GM23338 (cell line): ENCODE data around the gene COPZ2. TPM values are rescaled to one million over a fixed set of nuclear protein-coding genes. Genes with fewer than 3 reads are reported as not detected.

Experiments used
- ATAC-seq: fragments of 200-7000 bp; cut with Tn5 transposase; 3 replicates; pipeline ENCODE4 v1.9.1; 2020
- DNase-seq: peaks from one replicate; pipeline ENCODE4 v3.0.0-alpha.2; 2015; ENCODE audit warnings: low spot score
- H2AFZ ChIP-seq: fragments of 200-600 bp; sonication (generic); 2 replicates; pipeline ENCODE4 v1.8.0; 2016; ENCODE audit warnings: antibody characterized with exemption, mild to moderate bottlenecking, moderate library complexity
- H3F3A ChIP-seq: fragments of 200-600 bp; sonication (generic); replicated peaks from 2 replicates; pipeline ENCODE4 v1.8.0; 2017; ENCODE audit warnings: antibody characterized with exemption, mixed run types, low read depth
- H3K27ac ChIP-seq: fragments of 200-600 bp; sonication (generic); 2 replicates; pipeline ENCODE4 v1.6.1; 2016; ENCODE audit warnings: low read depth
- H3K27me3 ChIP-seq: fragments of 200-600 bp; sonication (generic); 2 replicates; pipeline ENCODE4 v1.8.0; 2016; ENCODE audit warnings: mild to moderate bottlenecking, mixed run types, moderate library complexity; ENCODE audit not compliant: insufficient read depth
- H3K36me3 ChIP-seq: fragments of 200-600 bp; sonication (generic); 2 replicates; pipeline ENCODE4 v1.8.0; 2016; ENCODE audit warnings: mild to moderate bottlenecking; ENCODE audit not compliant: insufficient read depth
- H3K4me1 ChIP-seq: fragments of 200-600 bp; sonication (generic); 2 replicates; pipeline ENCODE4 v1.8.0; 2016; ENCODE audit warnings: mild to moderate bottlenecking, moderate library complexity; ENCODE audit not compliant: insufficient read depth
- H3K4me2 ChIP-seq: fragments of 200-600 bp; sonication (generic); 2 replicates; pipeline ENCODE4 v1.7.1; 2017; ENCODE audit warnings: mixed run types
- H3K4me3 ChIP-seq: fragments of 200-600 bp; sonication (generic); 2 replicates; pipeline ENCODE4 v1.6.1; 2016; ENCODE audit warnings: mixed run types
- H3K79me2 ChIP-seq: fragments of 200-600 bp; sonication (generic); replicated peaks from 2 replicates; pipeline ENCODE4 v1.8.0; 2017; ENCODE audit warnings: mild to moderate bottlenecking; ENCODE audit not compliant: insufficient read depth
- H3K9me2 ChIP-seq: fragments of 200-600 bp; sonication (generic); 2 replicates; pipeline ENCODE4 v1.8.0; 2017; ENCODE audit not compliant: insufficient read depth
- H4K20me1 ChIP-seq: fragments of 200-600 bp; sonication (generic); replicated peaks from 2 replicates; pipeline ENCODE4 v1.8.0; 2017; ENCODE audit warnings: mild to moderate bottlenecking; ENCODE audit not compliant: insufficient read depth
- H3K27ac Mint-ChIP-seq: 2 replicates; pipeline ENCODE4 v1.8.0; 2020; ENCODE audit warnings: inconsistent platforms, mild to moderate bottlenecking, moderate library complexity, mixed read lengths
- H3K27me3 Mint-ChIP-seq: 3 replicates; pipeline ENCODE4 v1.8.0; 2022; ENCODE audit warnings: low read depth, mild to moderate bottlenecking, moderate library complexity, mixed read lengths, inconsistent platforms; ENCODE audit not compliant: insufficient read depth, poor library complexity
- H3K36me3 Mint-ChIP-seq: 3 replicates; pipeline ENCODE4 v1.8.0; 2021; ENCODE audit warnings: low read depth, mild to moderate bottlenecking, inconsistent platforms, moderate library complexity, mixed read lengths
- H3K4me1 Mint-ChIP-seq: 3 replicates; pipeline ENCODE4 v1.8.0; 2020; ENCODE audit warnings: mild to moderate bottlenecking, inconsistent platforms, mixed read lengths
- H3K4me3 Mint-ChIP-seq: 3 replicates; pipeline ENCODE4 v1.8.0; 2021; ENCODE audit warnings: moderate library complexity, mild to moderate bottlenecking, inconsistent platforms, mixed read lengths
- H3K9me3 Mint-ChIP-seq: 3 replicates; pipeline ENCODE4 v1.8.0; 2020; ENCODE audit warnings: moderate library complexity, mild to moderate bottlenecking, inconsistent platforms, mixed read lengths
- EZH2 ChIP-seq: fragments of 200-600 bp; sonication (generic); IDR thresholded peaks from one replicate; pipeline ENCODE4 v1.8.0; 2017; ENCODE audit warnings: antibody characterized with exemption, mild to moderate bottlenecking, low read depth; ENCODE audit not compliant: unreplicated experiment
- EZH2phosphoT487 ChIP-seq: fragments of 200-600 bp; sonication (generic); IDR thresholded peaks from one replicate; pipeline ENCODE4 v1.8.1; 2018; ENCODE audit warnings: antibody characterized with exemption; ENCODE audit not compliant: unreplicated experiment
- NANOG ChIP-seq: IDR thresholded peaks from 2 replicates; pipeline ENCODE4 v1.6.1; 2016; ENCODE audit warnings: antibody characterized with exemption, borderline replicate concordance
- POLR2AphosphoS5 ChIP-seq: IDR thresholded peaks from 2 replicates; pipeline ENCODE4 v1.6.1; 2016; ENCODE audit warnings: antibody characterized with exemption, low read depth
- STAT1 ChIP-seq: IDR thresholded peaks from one replicate; pipeline ENCODE4 v1.6.1; 2016; ENCODE audit warnings: antibody characterized with exemption; ENCODE audit not compliant: unreplicated experiment
- ZNF114 ChIP-seq: fragments of 250-450 bp; sonication (Bioruptor Pico); IDR thresholded peaks from 2 replicates; pipeline ENCODE4 v1.5.0; 2020; ENCODE audit warnings: mild to moderate bottlenecking, moderate library complexity
- ZNF331 ChIP-seq: fragments of 250-450 bp; sonication (Bioruptor Pico); IDR thresholded peaks from 2 replicates; pipeline ENCODE4 v1.5.0; 2020; ENCODE audit warnings: low read depth, mild to moderate bottlenecking, moderate library complexity
- polyA plus RNA-seq: library from polyadenylated mRNA; unstranded; fragments of >200 nt; fragmentation: Nextera tagmentation; extraction: Ambion mirVana; gene quantifications from 2 replicates; pipeline ENCODE4 v1.2.1, GENCODE V29; 2016
- total RNA-seq: library from RNA; depleted of rRNA; stranded (reverse); fragments of >200 nt; shearing (Covaris generic); gene quantifications from 2 replicates; pipeline ENCODE4 v1.2.3, GENCODE V29; 2014
- TF ChIP-seq, protein P1 (sequence below), 2 experiments: fragments of 200-600 bp in 1 of 2; sonication (generic) in 1 of 2; conservative IDR thresholded peaks; 2 replicates each; pipeline versions ENCODE4 v1.5.1 to v1.6.1; 2016 to 2017; ENCODE audit warnings: antibody characterized with exemption in 2 of 2, low read depth in 2 of 2, mild to moderate bottlenecking in 2 of 2, moderate library complexity in 1 of 2
- TF ChIP-seq, protein P2 (sequence below): IDR thresholded peaks from 2 replicates; pipeline ENCODE4 v1.6.1; 2016; ENCODE audit warnings: antibody characterized with exemption
- TF ChIP-seq, protein P3 (sequence below): fragments of 250-450 bp; sonication (Bioruptor Pico); IDR thresholded peaks from 2 replicates; pipeline ENCODE4 v1.5.0; 2020; ENCODE audit warnings: mild to moderate bottlenecking, moderate library complexity
- TF ChIP-seq, protein P4 (sequence below): IDR thresholded peaks from one replicate; pipeline ENCODE4 v1.6.1; 2018; ENCODE audit warnings: antibody characterized with exemption; ENCODE audit not compliant: unreplicated experiment

The COPZ2 gene
- total and polyA plus RNA-seq, 2 experiments from 2014 or later = not detected

DNA sequence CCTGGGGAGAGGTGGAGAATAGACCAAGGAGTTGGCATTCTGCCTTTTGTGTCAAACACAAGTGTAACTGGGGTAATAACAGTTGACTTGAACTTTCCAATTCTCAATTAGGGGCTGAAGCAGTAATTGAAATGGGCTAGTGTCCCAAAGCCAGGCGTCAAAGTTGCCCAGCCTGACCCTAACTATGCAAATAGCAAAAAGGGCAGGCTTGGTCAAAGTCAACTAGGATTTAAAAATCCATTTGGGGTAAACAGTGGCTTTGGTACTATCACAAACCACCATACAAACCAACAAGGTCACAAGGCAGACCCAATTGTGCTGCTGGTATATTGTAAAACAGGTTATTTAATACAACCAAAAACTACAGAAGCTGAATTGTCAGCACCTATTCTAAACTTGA, 28.6 kb upstream of the COPZ2 start (continued):
- TF ChIP-seq, protein P1, sequence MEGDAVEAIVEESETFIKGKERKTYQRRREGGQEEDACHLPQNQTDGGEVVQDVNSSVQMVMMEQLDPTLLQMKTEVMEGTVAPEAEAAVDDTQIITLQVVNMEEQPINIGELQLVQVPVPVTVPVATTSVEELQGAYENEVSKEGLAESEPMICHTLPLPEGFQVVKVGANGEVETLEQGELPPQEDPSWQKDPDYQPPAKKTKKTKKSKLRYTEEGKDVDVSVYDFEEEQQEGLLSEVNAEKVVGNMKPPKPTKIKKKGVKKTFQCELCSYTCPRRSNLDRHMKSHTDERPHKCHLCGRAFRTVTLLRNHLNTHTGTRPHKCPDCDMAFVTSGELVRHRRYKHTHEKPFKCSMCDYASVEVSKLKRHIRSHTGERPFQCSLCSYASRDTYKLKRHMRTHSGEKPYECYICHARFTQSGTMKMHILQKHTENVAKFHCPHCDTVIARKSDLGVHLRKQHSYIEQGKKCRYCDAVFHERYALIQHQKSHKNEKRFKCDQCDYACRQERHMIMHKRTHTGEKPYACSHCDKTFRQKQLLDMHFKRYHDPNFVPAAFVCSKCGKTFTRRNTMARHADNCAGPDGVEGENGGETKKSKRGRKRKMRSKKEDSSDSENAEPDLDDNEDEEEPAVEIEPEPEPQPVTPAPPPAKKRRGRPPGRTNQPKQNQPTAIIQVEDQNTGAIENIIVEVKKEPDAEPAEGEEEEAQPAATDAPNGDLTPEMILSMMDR (conservative IDR thresholded peaks at IDR 0.05; ENCODE audit: low read depth in 2 of 2) = no peak

DNA sequence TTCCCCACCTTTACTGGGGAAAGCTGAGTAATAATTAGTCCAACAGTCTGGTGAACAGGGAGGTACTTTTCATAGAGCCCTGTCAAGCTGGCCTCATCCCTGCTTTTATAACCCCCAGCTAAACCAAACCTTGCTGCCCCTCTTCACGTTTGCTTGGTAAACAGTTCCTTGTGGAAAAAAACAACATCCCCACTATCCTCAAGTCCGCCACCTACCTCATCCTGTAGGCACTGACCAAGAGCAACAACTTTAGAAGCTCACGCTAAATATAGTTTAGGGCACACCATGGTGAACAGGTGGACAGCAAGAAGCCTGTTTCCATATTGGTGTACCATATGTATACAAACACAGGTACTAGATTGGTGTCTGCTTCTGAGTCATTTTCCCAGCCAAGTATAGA, 27.0 kb upstream of the COPZ2 start:
- Mint-ChIP-seq H3K4me1 (peaks cover 33% of the 10 kb centered on the region), H3K4me3 (no peak overlapping the region), H3K9me3 (no peaks in the 10 kb centered on the region), H3K36me3 (peaks cover 78% of the 10 kb centered on the region), H3K27me3 (peaks cover 19% of the 10 kb centered on the region), H3K27ac (peak overlapping the region; percentile 8)
- peak; percentile 33 for DNase-seq
- Histone ChIP-seq H3K79me2 (peaks cover 17% of the 10 kb centered on the region), H3K36me3 (peaks cover 38% of the 10 kb centered on the region), H2AFZ (no peak overlapping the region), H3K4me1 (peaks cover 11% of the 10 kb centered on the region), H4K20me1 (peaks cover 38% of the 10 kb centered on the region), H3K9me2 (no peaks in the 10 kb centered on the region), H3K27me3 (no peaks in the 10 kb centered on the region), H3K27ac (peak overlapping the region; percentile 74), H3K4me3 (no peak overlapping the region), H3F3A (peaks cover 54% of the 10 kb centered on the region), H3K4me2 (no peak overlapping the region)
- ATAC-seq = peak; percentile 12; the same call in 1 of the 3 replicates
- TF ChIP-seq, protein P2, sequence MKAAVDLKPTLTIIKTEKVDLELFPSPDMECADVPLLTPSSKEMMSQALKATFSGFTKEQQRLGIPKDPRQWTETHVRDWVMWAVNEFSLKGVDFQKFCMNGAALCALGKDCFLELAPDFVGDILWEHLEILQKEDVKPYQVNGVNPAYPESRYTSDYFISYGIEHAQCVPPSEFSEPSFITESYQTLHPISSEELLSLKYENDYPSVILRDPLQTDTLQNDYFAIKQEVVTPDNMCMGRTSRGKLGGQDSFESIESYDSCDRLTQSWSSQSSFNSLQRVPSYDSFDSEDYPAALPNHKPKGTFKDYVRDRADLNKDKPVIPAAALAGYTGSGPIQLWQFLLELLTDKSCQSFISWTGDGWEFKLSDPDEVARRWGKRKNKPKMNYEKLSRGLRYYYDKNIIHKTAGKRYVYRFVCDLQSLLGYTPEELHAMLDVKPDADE = no peak
- TF ChIP-seq POLR2AphosphoS5 = peak; percentile 32
- no peak for TF ChIP-seq NANOG
- no peak for TF ChIP-seq STAT1
- TF ChIP-seq ZNF331 (CRISPR knock-in tag) = no peak
- TF ChIP-seq ZNF114 = no peak
- TF ChIP-seq, protein P3, sequence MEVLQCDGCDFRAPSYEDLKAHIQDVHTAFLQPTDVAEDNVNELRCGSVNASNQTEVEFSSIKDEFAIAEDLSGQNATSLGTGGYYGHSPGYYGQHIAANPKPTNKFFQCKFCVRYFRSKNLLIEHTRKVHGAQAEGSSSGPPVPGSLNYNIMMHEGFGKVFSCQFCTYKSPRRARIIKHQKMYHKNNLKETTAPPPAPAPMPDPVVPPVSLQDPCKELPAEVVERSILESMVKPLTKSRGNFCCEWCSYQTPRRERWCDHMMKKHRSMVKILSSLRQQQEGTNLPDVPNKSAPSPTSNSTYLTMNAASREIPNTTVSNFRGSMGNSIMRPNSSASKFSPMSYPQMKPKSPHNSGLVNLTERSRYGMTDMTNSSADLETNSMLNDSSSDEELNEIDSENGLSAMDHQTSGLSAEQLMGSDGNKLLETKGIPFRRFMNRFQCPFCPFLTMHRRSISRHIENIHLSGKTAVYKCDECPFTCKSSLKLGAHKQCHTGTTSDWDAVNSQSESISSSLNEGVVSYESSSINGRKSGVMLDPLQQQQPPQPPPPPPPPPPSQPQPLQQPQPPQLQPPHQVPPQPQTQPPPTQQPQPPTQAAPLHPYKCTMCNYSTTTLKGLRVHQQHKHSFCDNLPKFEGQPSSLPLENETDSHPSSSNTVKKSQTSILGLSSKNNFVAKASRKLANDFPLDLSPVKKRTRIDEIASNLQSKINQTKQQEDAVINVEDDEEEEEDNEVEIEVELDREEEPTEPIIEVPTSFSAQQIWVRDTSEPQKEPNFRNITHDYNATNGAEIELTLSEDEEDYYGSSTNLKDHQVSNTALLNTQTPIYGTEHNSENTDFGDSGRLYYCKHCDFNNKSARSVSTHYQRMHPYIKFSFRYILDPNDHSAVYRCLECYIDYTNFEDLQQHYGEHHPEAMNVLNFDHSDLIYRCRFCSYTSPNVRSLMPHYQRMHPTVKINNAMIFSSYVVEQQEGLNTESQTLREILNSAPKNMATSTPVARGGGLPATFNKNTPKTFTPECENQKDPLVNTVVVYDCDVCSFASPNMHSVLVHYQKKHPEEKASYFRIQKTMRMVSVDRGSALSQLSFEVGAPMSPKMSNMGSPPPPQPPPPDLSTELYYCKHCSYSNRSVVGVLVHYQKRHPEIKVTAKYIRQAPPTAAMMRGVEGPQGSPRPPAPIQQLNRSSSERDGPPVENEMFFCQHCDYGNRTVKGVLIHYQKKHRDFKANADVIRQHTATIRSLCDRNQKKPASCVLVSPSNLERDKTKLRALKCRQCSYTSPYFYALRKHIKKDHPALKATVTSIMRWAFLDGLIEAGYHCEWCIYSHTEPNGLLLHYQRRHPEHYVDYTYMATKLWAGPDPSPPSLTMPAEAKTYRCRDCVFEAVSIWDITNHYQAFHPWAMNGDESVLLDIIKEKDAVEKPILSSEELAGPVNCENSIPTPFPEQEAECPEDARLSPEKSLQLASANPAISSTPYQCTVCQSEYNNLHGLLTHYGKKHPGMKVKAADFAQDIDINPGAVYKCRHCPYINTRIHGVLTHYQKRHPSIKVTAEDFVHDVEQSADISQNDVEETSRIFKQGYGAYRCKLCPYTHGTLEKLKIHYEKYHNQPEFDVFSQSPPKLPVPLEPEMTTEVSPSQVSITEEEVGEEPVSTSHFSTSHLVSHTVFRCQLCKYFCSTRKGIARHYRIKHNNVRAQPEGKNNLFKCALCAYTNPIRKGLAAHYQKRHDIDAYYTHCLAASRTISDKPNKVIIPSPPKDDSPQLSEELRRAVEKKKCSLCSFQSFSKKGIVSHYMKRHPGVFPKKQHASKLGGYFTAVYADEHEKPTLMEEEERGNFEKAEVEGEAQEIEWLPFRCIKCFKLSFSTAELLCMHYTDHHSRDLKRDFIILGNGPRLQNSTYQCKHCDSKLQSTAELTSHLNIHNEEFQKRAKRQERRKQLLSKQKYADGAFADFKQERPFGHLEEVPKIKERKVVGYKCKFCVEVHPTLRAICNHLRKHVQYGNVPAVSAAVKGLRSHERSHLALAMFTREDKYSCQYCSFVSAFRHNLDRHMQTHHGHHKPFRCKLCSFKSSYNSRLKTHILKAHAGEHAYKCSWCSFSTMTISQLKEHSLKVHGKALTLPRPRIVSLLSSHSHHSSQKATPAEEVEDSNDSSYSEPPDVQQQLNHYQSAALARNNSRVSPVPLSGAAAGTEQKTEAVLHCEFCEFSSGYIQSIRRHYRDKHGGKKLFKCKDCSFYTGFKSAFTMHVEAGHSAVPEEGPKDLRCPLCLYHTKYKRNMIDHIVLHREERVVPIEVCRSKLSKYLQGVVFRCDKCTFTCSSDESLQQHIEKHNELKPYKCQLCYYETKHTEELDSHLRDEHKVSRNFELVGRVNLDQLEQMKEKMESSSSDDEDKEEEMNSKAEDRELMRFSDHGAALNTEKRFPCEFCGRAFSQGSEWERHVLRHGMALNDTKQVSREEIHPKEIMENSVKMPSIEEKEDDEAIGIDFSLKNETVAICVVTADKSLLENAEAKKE = no peak
- TF ChIP-seq, protein P4, sequence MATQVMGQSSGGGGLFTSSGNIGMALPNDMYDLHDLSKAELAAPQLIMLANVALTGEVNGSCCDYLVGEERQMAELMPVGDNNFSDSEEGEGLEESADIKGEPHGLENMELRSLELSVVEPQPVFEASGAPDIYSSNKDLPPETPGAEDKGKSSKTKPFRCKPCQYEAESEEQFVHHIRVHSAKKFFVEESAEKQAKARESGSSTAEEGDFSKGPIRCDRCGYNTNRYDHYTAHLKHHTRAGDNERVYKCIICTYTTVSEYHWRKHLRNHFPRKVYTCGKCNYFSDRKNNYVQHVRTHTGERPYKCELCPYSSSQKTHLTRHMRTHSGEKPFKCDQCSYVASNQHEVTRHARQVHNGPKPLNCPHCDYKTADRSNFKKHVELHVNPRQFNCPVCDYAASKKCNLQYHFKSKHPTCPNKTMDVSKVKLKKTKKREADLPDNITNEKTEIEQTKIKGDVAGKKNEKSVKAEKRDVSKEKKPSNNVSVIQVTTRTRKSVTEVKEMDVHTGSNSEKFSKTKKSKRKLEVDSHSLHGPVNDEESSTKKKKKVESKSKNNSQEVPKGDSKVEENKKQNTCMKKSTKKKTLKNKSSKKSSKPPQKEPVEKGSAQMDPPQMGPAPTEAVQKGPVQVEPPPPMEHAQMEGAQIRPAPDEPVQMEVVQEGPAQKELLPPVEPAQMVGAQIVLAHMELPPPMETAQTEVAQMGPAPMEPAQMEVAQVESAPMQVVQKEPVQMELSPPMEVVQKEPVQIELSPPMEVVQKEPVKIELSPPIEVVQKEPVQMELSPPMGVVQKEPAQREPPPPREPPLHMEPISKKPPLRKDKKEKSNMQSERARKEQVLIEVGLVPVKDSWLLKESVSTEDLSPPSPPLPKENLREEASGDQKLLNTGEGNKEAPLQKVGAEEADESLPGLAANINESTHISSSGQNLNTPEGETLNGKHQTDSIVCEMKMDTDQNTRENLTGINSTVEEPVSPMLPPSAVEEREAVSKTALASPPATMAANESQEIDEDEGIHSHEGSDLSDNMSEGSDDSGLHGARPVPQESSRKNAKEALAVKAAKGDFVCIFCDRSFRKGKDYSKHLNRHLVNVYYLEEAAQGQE = no peak
- TF ChIP-seq EZH2 = no peak
- TF ChIP-seq EZH2phosphoT487 = no peak
